Measurements from ENCODE around the gene SNRNP25. TPM values are rescaled to one million over a fixed set of nuclear protein-coding genes. Genes with fewer than 3 reads are reported as not detected.
A peak's percentile ranks its signal among the peaks of the same experiment; 100 is the strongest.

SNRNP25 gene
- total and polyA plus RNA-seq, 9 of the 15 experiments (the other 6 are each of a cell fraction or from before 2014, with no cell fraction given), result 59.0 to 176 (median 108) TPM

DNA sequence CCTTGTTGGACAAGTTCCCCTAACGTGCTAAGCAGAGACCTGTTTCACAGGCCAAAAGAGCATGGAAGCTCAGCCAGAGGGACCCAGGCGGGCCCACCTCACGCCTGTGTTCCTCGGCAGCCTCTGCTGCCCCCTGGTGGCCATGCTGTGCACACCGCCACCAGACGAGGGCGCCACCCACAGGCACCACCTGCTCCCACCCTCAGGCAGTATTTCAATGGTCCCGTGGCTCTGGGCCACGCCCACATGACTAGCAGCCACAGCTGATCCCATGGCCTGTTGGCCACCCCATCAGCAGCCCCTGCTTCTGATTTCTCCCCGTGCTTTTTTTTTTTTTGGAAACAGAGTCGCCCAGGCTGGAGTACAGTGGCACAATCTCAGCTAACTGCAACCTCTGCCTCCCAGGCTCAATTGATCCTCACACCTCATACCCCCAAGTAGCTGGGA lies 43.3 kb downstream of the SNRNP25 start (continued):
- TF ChIP-seq, protein P1, sequence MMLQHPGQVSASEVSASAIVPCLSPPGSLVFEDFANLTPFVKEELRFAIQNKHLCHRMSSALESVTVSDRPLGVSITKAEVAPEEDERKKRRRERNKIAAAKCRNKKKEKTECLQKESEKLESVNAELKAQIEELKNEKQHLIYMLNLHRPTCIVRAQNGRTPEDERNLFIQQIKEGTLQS (IDR thresholded peaks at IDR 0.05), result no peak
- TF ChIP-seq, protein P1 (CRISPR knock-in tag; conservative IDR thresholded peaks at IDR 0.05), result 0 out of 2 replicates have a peak, but pooled peaks have one; percentile 40
- TF ChIP-seq POLR2G (IDR thresholded peaks at IDR 0.05; ENCODE audit: low read depth, low read length), result peak; percentile 67
- TF ChIP-seq, protein P2, sequence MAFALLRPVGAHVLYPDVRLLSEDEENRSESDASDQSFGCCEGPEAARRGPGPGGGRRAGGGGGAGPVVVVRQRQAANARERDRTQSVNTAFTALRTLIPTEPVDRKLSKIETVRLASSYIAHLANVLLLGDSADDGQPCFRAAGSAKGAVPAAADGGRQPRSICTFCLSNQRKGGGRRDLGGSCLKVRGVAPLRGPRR (CRISPR knock-in tag; IDR thresholded peaks at IDR 0.05), result no peak
- peak in 1 of 2 experiments; percentile 74; a peak in 2 of 4 replicates for TF ChIP-seq NONO (IDR thresholded peaks at IDR 0.05; ENCODE audit: low read depth in 2 of 2, low read length in 1 of 2)
- TF ChIP-seq MXI1 (IDR thresholded peaks at IDR 0.05; ENCODE audit: low read depth, low read length), result peak; percentile 81
- peak; percentile 81; the same call in 1 of the 2 replicates for TF ChIP-seq LCOR (CRISPR knock-in tag; IDR thresholded peaks at IDR 0.05)
- 0 out of 2 replicates have a peak, but pooled peaks have one; percentile 59 for TF ChIP-seq ESRRA (IDR thresholded peaks at IDR 0.05; ENCODE audit: borderline replicate concordance, low read depth)
- TF ChIP-seq SOX6 (IDR thresholded peaks at IDR 0.05), result peak; percentile 68
- TF ChIP-seq CREB1 (IDR thresholded peaks at IDR 0.05), result peak; percentile 32; the same call in 1 of the 2 replicates
- peak; percentile 71; the same call in 1 of the 2 replicates for TF ChIP-seq CREB1 (CRISPR knock-in tag; IDR thresholded peaks at IDR 0.05)
- peak; percentile 77 for TF ChIP-seq ATF7 (IDR thresholded peaks at IDR 0.05)
- TF ChIP-seq NCOR1 (IDR thresholded peaks at IDR 0.05), result 0 out of 2 replicates have a peak, but pooled peaks have one; percentile 22
- no peak for TF ChIP-seq ZNF165 (CRISPR knock-in tag; IDR thresholded peaks at IDR 0.05; ENCODE audit: borderline replicate concordance)
- TF ChIP-seq SRF (CRISPR knock-in tag; IDR thresholded peaks at IDR 0.05), result 0 out of 4 replicates have a peak, but pooled peaks of 1 of the 2 experiments have one; percentile 55
- peak; percentile 57; the same call in 1 of the 2 replicates for TF ChIP-seq JUN (IDR thresholded peaks at IDR 0.05; ENCODE audit: borderline replicate concordance, low read depth, low read length)
- TF ChIP-seq JUN (CRISPR knock-in tag; IDR thresholded peaks at IDR 0.05; ENCODE audit: borderline replicate concordance), result no peak
- peak; percentile 29 for TF ChIP-seq ZFP36 (IDR thresholded peaks at IDR 0.05; ENCODE audit: low read depth, low read length, partially characterized antibody)
- TF ChIP-seq CCNT2 (IDR thresholded peaks at IDR 0.05; ENCODE audit: borderline replicate concordance, extremely low read depth, insufficient read length, low read depth, low read length), result peak; percentile 51
- TF ChIP-seq, protein P3, sequence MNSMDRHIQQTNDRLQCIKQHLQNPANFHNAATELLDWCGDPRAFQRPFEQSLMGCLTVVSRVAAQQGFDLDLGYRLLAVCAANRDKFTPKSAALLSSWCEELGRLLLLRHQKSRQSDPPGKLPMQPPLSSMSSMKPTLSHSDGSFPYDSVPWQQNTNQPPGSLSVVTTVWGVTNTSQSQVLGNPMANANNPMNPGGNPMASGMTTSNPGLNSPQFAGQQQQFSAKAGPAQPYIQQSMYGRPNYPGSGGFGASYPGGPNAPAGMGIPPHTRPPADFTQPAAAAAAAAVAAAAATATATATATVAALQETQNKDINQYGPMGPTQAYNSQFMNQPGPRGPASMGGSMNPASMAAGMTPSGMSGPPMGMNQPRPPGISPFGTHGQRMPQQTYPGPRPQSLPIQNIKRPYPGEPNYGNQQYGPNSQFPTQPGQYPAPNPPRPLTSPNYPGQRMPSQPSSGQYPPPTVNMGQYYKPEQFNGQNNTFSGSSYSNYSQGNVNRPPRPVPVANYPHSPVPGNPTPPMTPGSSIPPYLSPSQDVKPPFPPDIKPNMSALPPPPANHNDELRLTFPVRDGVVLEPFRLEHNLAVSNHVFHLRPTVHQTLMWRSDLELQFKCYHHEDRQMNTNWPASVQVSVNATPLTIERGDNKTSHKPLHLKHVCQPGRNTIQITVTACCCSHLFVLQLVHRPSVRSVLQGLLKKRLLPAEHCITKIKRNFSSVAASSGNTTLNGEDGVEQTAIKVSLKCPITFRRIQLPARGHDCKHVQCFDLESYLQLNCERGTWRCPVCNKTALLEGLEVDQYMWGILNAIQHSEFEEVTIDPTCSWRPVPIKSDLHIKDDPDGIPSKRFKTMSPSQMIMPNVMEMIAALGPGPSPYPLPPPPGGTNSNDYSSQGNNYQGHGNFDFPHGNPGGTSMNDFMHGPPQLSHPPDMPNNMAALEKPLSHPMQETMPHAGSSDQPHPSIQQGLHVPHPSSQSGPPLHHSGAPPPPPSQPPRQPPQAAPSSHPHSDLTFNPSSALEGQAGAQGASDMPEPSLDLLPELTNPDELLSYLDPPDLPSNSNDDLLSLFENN (IDR thresholded peaks at IDR 0.05; ENCODE audit: low read depth in 2 of 2, low read length in 2 of 2), result 0 out of 4 replicates have a peak, but pooled peaks of 1 of the 2 experiments have one; percentile 55
- TF ChIP-seq ZNF668 (CRISPR knock-in tag; IDR thresholded peaks at IDR 0.05), result no peak
- TF ChIP-seq, protein P4, sequence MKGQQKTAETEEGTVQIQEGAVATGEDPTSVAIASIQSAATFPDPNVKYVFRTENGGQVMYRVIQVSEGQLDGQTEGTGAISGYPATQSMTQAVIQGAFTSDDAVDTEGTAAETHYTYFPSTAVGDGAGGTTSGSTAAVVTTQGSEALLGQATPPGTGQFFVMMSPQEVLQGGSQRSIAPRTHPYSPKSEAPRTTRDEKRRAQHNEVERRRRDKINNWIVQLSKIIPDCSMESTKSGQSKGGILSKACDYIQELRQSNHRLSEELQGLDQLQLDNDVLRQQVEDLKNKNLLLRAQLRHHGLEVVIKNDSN (CRISPR knock-in tag; IDR thresholded peaks at IDR 0.05), result peak; percentile 93
- TF ChIP-seq FOSL1 (tag; conservative IDR thresholded peaks at IDR 0.05), result peak; percentile 43; the same call in 1 of the 2 replicates
- TF ChIP-seq RB1 (IDR thresholded peaks at IDR 0.05; ENCODE audit: low read depth), result peak; percentile 98
